Measurements from ENCODE around the gene THSD7B.
"Not testable (repeated sequence)": the region's sequence is repeated elsewhere in the genome, so short reads cannot be mapped to it uniquely, and the experiment has no call there.

Gene THSD7B

GRCh38 chr2:137435162-137435561 lies 669.8 kb downstream of the THSD7B start:
- no peak for DNase-seq

- DNase-seq = no peak
Observed at GRCh38 chr2:137437386-137437785, 672.0 kb downstream of the THSD7B start.

- DNase-seq = no peak
Observed at GRCh38 chr2:137444970-137445369, 679.6 kb downstream of the THSD7B start.

GRCh38 chr2:137449454-137449853 lies 684.1 kb downstream of the THSD7B start:
- no peak for DNase-seq

GRCh38 chr2:137454886-137455285 lies 689.5 kb downstream of the THSD7B start:
- DNase-seq = no peak

- DNase-seq = no peak
Observed at GRCh38 chr2:137467246-137467862, 702.0 kb downstream of the THSD7B start.

- no peak for DNase-seq
Observed at GRCh38 chr2:137493261-137493660, 727.9 kb downstream of the THSD7B start.

GRCh38 chr2:137500599-137500998 lies 735.3 kb downstream of the THSD7B start:
- no peak for DNase-seq

GRCh38 chr2:137507237-137507636 lies 741.9 kb downstream of the THSD7B start:
- DNase-seq = no peak

GRCh38 chr2:137508739-137509384 lies 743.5 kb downstream of the THSD7B start:
- no peak for DNase-seq

GRCh38 chr2:137511526-137511925 lies 746.2 kb downstream of the THSD7B start:
- DNase-seq = no peak

- DNase-seq = no peak
Observed at GRCh38 chr2:137521653-137522619, 756.6 kb downstream of the THSD7B start.

- DNase-seq = no peak
Observed at GRCh38 chr2:137522620-137523011, 757.3 kb downstream of the THSD7B start.

- no peak for DNase-seq
Observed at GRCh38 chr2:137523931-137524330, 758.6 kb downstream of the THSD7B start.

GRCh38 chr2:137525132-137525531 lies 759.8 kb downstream of the THSD7B start:
- DNase-seq = no peak

- no peak for DNase-seq
Observed at GRCh38 chr2:137525641-137526190, 760.4 kb downstream of the THSD7B start.

- no peak for DNase-seq
Observed at GRCh38 chr2:137535897-137536296, 770.6 kb downstream of the THSD7B start.

- no peak for DNase-seq
Observed at GRCh38 chr2:137539336-137539735, 774.0 kb downstream of the THSD7B start.

GRCh38 chr2:137547842-137548241 lies 782.5 kb downstream of the THSD7B start:
- DNase-seq = no peak

GRCh38 chr2:137566387-137566786 lies 801.0 kb downstream of the THSD7B start:
- DNase-seq = no peak

- no peak for DNase-seq
Observed at GRCh38 chr2:137570484-137570883, 805.1 kb downstream of the THSD7B start.

- not testable (repeated sequence) for DNase-seq
Observed at GRCh38 chr2:137587834-137588233, 822.5 kb downstream of the THSD7B start.

GRCh38 chr2:137588578-137588977 lies 823.2 kb downstream of the THSD7B start:
- DNase-seq = not testable (repeated sequence)
